Posterior vena cava (tissue), 2 donors: ENCODE measurements around the gene TBCEL. TPM values are rescaled to one million over a fixed set of nuclear protein-coding genes. Genes with fewer than 3 reads are reported as not detected.
A peak's percentile ranks its signal among the peaks of the same experiment; 100 is the strongest.
"Not testable (repeated sequence)": the region's sequence is repeated elsewhere in the genome, so short reads cannot be mapped to it uniquely, and the experiment has no call there.

Experiments used
- DNase-seq: peaks from one replicate; pipeline ENCODE4 v3.0.0-alpha.2; 2020; ENCODE audit warnings: low spot score
- intact Hi-C, 2 donors: fragments of 100-400 bp; cut with DNase I; formaldehyde crosslinking; loops; one replicate each; pipeline versions ENCODE4 v1.14.1 to v1.14.2; 2022 to 2023
- total RNA-seq, 2 donors: library from RNA; stranded (reverse); fragmentation: NEBNext Ultra II Directional; extraction: Animal tissue kit (Norgen Biotek cat#: 25700); gene quantifications; one replicate each; pipeline ENCODE4 v1.2.1, GENCODE V29; 2021
- donor health status: DM: yes; HTN: yes; CAD: no.
- donor health status: DM: yes; HTN: yes; CAD: no.

Gene TBCEL
- total RNA-seq, 2 donors from 2014 or later: 30.8 to 32.7 TPM

DNA sequence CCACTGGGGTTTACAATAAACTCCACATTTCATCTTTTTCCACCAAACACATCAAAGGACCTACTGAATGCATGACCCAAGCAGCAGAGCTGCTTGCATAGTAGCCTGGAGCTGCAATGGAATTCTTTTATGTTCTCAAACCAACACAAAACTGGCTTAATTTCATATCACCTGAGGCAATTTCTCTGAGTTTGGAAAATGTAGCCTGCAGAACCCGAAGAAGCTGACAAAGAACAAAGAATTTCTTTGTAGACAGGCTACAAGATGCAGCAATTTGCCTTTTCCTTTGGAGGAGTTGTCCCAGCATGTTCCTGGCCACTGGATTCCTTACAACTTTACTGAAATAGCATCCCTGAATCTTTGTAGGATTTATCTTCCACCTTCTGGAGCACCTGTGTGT, 71.7 kb downstream of the TBCEL start:
- intact Hi-C loops: no loop called here

GRCh38 chr11:121099364-121099763, 75.5 kb downstream of the TBCEL start:
- no peak for DNase-seq
- intact Hi-C loops: no loop called here

More for the DNA sequence above, 71.7 kb downstream of the TBCEL start:
- no peak for DNase-seq

DNA sequence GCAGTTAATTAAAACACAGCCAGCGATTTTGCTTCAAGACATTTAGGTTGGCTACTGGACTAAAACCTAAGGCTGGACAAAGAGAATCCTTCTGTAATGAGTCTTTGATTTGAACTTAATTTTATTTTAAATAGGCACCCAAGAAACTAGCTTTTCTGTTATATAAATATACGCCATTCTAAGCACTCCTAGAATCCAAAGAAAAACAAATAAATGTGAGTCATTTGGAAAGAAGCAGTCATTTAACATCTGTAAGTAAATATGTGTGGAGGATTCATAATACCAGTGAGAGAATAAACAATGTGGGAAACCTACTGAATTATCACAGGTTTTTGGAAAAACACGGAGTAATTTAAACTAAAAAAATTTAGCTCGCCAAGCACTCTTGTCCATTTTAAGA, 76.0 kb downstream of the TBCEL start:
- intact Hi-C loops: no loop called here
- DNase-seq: no peak

DNA sequence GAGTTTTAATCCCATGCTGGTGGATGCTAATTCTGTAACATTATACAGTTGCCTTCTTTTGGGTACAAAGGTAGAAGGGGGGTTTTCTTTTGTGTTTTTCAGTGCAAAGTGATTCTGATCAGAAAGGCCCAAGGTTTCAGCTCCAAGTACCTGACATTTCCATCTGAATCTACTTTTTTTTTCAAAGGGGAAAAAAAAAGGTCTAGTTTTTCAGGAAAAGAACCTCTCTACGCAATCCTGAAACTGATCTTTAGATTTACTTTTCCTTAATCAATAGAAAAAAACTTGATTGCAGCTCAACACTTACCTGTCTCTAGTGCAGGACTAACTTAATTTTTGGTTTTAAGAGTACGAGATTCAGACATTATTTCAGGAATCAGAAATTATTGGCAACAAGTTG, 77.0 kb downstream of the TBCEL start, which contains the start of gene TECTA:
Gene TECTA (plus strand): TSS at position 301 of the 400 bp plus-strand sequence. CDS start 1,423 bp downstream, outside the sequence.
- intact Hi-C loops: no loop called here
- DNase-seq: no peak

DNA sequence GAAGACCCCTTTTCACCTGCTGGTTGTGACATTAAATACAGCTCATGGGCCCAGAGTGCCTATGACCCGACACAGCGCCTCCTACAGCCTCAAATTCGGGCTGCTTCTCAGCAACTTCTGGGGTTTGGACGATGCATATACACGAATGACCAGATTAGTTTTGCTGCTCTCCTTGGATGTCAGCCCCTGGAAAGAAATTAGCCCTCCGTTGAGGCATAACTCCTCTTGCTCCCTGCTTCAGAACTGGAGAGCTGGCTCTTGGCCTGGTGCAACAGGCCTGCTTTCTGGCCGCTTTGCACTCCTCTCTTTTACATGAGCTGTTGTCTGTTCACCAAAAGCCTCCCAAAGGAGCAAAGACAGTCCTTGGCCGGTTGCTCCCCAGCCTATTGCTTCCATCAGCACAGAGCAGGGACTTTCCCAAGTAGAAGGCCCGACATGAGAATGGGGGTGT, 80.4 kb downstream of the TBCEL start:
- intact Hi-C loops: loop anchor here in 1 of 2 donors (2.0 kb wide), 1 partner anchor 24 kb away; no protein-coding TSS in a partner anchor
- no peak for DNase-seq

GRCh38 chr11:121105063-121105480, 81.2 kb downstream of the TBCEL start:
- intact Hi-C loops: loop anchor here (2.0 to 5.0 kb wide), 2 partner anchors 24 to 1268 kb away; no protein-coding TSS in a partner anchor
- DNase-seq: no peak

DNA sequence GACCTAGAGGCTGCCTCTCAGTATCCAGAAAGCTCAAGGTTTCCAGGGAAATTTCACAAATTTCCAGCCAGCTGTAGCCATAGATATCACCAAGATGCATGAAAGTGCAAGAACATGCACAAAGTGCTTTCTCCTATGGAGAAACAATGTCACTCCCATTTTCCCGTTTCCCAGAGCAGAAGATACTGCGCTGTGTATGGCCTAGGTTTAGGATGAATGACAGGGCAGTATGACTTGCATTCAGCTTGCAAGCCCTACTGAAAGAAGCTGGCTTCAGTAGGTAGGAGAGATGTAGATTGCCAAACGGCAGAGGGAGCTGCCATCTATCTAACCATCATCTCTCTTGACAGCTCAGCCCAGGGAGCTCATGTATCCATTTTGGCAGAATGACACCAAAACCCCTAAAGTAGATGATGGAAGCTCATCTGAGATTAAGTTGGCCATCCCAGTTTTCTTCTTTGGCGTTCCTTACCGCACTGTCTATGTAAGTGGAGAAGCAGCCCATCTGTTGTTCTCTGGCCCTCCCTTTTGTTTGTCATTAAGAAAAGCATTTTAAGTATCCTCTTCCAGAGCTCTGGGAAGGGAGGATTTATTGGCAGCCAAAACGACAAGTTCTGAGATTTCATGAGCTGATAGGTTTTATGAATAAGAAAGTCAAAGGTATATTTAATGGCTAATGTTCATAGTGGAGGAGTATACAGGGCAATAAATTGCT, 81.7 kb downstream of the TBCEL start:
- no peak for DNase-seq
- intact Hi-C loops: loop anchor here (2.0 to 5.0 kb wide), 2 partner anchors 23 to 1268 kb away; no protein-coding TSS in a partner anchor

- DNase-seq: no peak
- intact Hi-C loops: loop anchor here in 1 of 2 donors (5.0 kb wide), 1 partner anchor 1270 kb away; no protein-coding TSS in a partner anchor
These were observed 82.9 kb downstream of the TBCEL start for GRCh38 chr11:121106812-121107211.

GRCh38 chr11:121108413-121108812, 84.5 kb downstream of the TBCEL start:
- intact Hi-C loops: loop anchor here in 1 of 2 donors (5.0 kb wide), 1 partner anchor 1271 kb away; no protein-coding TSS in a partner anchor
- DNase-seq: no peak

- intact Hi-C loops: loop anchor here in 1 of 2 donors (5.0 kb wide), 1 partner anchor 1272 kb away; no protein-coding TSS in a partner anchor
- DNase-seq: no peak
These were observed 85.6 kb downstream of the TBCEL start for GRCh38 chr11:121109471-121109870.

- intact Hi-C loops: loop anchor here in 1 of 2 donors (5.0 kb wide), 1 partner anchor 1273 kb away; no protein-coding TSS in a partner anchor
- DNase-seq: no peak
These were observed 86.1 kb downstream of the TBCEL start for GRCh38 chr11:121109916-121110586.

DNA sequence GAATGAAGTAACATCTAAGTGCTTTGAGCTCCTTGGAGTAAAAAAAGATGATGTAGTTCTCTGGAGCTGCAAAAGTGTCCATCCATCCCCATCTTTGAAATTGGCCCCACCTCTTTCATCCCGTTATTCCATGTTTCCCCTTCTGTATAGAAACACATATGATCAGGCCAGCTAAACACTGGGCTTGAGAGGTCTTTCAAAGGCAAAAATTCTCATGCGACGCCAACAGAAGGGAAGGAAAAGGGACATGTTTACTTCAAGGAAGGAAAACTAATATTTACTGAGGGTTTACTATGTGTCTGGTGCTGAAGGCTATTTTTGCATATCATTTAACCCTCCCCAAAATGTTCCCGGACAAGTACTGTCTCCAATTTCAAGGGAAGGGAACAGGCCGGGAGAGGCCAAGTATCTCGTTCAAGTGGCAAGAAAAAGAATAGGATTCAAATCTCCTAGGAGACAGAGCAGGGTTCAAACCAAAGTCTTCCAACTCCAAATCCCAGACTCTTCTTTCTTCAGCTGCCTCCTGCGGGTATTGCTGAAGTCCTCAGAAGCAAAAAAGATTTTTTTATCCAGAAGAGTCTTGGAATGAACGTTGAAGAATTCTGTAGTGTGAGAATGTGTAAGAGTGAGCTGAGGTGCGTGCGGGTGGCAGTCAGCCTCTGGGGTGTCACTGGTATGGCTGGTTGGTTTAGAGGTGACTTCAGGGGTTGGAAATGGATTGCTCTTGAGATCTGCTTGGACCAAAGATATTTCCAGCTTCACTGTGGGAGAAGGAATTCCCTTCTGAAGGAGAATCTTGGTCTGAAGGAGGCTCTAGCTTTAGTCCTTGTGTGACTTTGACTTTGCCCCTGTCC, 87.2 kb downstream of the TBCEL start:
- DNase-seq: no peak
- intact Hi-C loops: no loop called here

DNA sequence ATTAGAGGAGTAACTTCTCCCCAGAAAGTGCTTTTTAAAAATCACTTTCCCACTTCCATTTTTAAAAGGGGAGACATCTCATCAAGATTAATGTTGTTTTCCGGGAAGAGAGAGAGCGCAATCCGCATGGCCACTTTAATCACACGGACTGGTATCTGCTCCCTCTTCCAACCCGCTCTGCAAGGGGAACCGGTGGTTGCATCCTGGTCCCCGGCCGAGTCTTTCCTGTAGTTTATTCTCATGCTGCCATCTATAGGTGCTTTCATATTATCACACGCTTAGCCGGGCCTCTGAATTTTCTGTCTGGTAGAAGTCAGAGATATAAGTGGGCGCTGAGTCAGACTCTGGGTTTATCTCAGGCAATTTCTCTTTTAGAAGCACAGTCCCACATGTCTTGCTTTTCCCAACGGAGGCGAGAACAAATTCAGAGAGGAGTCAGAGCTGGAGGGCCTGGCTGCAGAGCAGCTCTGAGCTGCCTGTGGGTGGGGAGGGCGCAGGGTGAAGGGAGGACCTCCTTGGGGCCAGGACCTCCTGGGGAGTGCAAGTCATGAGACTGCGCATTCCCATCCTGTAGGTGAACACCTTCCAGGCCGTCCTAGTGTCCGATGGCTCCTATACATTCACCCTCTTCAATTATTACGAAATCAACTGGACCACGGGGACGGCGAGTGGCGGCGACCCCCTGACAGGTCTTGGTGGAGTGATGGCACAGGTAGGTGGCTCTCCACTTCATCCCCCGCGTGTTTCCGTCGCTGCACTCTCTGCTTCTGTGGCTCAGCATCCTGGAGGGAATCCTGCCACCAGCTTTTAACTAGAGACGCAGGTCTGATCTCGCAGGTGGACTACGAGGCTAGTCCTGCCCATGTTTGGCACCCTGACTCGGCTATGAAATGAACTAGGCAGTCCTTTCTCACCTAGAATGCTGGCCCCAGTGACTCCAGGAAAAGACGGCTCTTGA, 88.9 kb downstream of the TBCEL start:
- intact Hi-C loops: no loop called here

GRCh38 chr11:121113611-121114010, 89.7 kb downstream of the TBCEL start:
- intact Hi-C loops: no loop called here

More for the DNA sequence above, 88.9 kb downstream of the TBCEL start:
- DNase-seq: peak; percentile 88

GRCh38 chr11:121115024-121115423, 91.1 kb downstream of the TBCEL start:
- intact Hi-C loops, DNase-seq: not testable (repeated sequence)

More at GRCh38 chr11:121113611-121114010, 89.7 kb downstream of the TBCEL start:
- DNase-seq: no peak

DNA sequence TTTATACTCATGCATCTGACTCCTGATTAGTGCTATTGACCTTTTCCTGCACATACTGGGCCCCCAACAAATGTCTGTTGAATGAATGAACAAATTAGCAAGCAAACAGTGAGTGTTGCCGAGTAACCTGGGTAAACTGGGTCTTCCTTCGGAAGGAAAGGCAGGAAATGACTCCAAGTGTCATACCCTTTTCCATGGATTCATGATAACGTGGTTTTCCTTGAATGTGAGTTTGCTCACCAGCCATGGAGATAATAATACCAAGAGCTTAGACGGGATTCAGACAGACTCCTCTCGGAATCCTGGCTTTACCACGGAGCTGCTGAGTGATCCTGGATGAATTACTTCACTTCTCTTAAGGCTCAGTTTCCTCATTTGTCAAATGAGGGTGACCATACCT, 93.9 kb downstream of the TBCEL start:
- intact Hi-C loops: no loop called here
- DNase-seq: no peak

GRCh38 chr11:121119440-121119839, 95.5 kb downstream of the TBCEL start:
- DNase-seq: no peak
- intact Hi-C loops: no loop called here

- intact Hi-C loops: no loop called here
- no peak for DNase-seq
These were observed 98.4 kb downstream of the TBCEL start for GRCh38 chr11:121122328-121122727.
